Esophagus squamous epithelium (tissue), 4 donors: ENCODE measurements around the gene MATN1.

Experiments
- CTCF ChIP-seq, 6 experiments: fragments of 450-650 bp in 4 of 6; fragments of 200-600 bp in 2 of 6; sonication (generic) in 2 of 6; IDR thresholded peaks; one replicate each; pipeline ENCODE4 v1.5.1; 2016 to 2019; ENCODE audit warnings: antibody characterized with exemption in 6 of 6, mild to moderate bottlenecking in 4 of 6, moderate library complexity in 4 of 6
- POLR2A ChIP-seq, 4 donors: fragments of 450-650 bp; IDR thresholded peaks; one replicate each; pipeline ENCODE4 v1.6.1; 2017; ENCODE audit warnings: antibody characterized with exemption in 4 of 4, mild to moderate bottlenecking in 4 of 4, moderate library complexity in 3 of 4

DNA sequence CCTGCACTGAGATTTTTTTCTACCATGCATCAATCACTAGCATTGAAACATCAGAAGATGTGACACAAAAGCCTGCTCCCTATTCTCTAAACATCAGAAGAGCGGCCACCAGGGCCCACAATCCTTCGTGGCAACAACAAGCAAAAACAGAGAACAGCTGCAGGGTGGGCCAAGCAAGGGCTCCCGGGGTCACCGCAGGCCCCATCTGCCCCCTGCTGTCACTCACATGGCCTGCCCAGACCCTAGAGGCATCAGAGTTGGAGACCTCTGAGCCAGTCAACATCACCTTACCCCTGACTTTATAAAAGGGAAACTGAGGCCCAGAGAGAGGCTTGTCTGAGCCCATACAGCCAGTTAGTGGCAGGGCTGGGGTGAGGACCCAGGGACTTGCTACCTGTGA is 32.4 kb upstream of the MATN1 start:
- TF ChIP-seq POLR2A (IDR thresholded peaks at IDR 0.05) = no peak
- no peak for TF ChIP-seq CTCF (IDR thresholded peaks at IDR 0.05)
